Transverse colon (tissue), 4 donors: ENCODE data around the gene DCAF8. TPM values are rescaled to one million over a fixed set of nuclear protein-coding genes. Genes with fewer than 3 reads are reported as not detected.

ENCODE experiments used
- DNase-seq: peaks from one replicate; pipeline ENCODE4 v3.0.0-alpha.2; 2019
- H3K27ac ChIP-seq, 4 donors: fragments of 200-600 bp; sonication (generic); 2 replicates each; pipeline ENCODE4 v1.5.1; 2016 to 2018; ENCODE audit warnings: inconsistent platforms in 4 of 4
- H3K27me3 ChIP-seq: fragments of 200-600 bp; sonication (generic); 2 replicates; pipeline ENCODE4 v1.5.1; 2017; ENCODE audit warnings: inconsistent platforms
- H3K36me3 ChIP-seq, 4 donors: fragments of 200-600 bp; sonication (generic); 2 replicates each; pipeline ENCODE4 v1.5.1; 2017 to 2019; ENCODE audit warnings: inconsistent platforms in 4 of 4
- H3K4me1 ChIP-seq, 4 donors: fragments of 200-600 bp; sonication (generic); 2 replicates each; pipeline ENCODE4 v1.5.1; 2017 to 2020; ENCODE audit warnings: inconsistent platforms in 4 of 4
- H3K4me3 ChIP-seq, 4 donors: fragments of 200-600 bp; sonication (generic); 1 replicate in 1 of 4; 2 replicates in 3 of 4; pipeline versions ENCODE4 v1.5.1 to v1.6.1; 2017 to 2019; ENCODE audit warnings: inconsistent platforms in 4 of 4
- H3K9me3 ChIP-seq, 2 donors: fragments of 200-600 bp; sonication (generic); 2 replicates each; pipeline ENCODE4 v1.5.1; 2017 to 2019; ENCODE audit warnings: inconsistent platforms in 2 of 2
- EP300 ChIP-seq: sonication (generic); formaldehyde crosslinking; IDR thresholded peaks from one replicate; pipeline ENCODE4 v1.6.1; 2017; ENCODE audit warnings: antibody characterized with exemption, low read depth
- POLR2A ChIP-seq: fragments of 450-650 bp; IDR thresholded peaks from one replicate; pipeline ENCODE4 v1.6.1; 2016; ENCODE audit warnings: antibody characterized with exemption, mild to moderate bottlenecking, moderate library complexity
- POLR2AphosphoS5 ChIP-seq, 3 donors: sonication (generic); formaldehyde crosslinking; IDR thresholded peaks; one replicate each; pipeline ENCODE4 v1.6.1; 2016; ENCODE audit warnings: antibody characterized with exemption in 3 of 3
- WGBS, 2 donors: methylation state at CpG; one replicate each; pipeline ENCODE4 v1.1.5; 2018; ENCODE audit warnings: low coverage in 1 of 2; 5-methylcytosine and 5-hydroxymethylcytosine counted together
- in situ Hi-C, 4 donors: fragments of 200-750 bp; cut with MboI; loops; one replicate each; pipeline versions ENCODE4 v1.15.0 to v1.15.1; 2017; ENCODE audit warnings: low sequenced_read_pairs in 3 of 4, low pct_ligation_motif_present in 1 of 4, low pct_unique_long_range_greater_than_20kb in 1 of 4
- intact Hi-C: fragments of 100-400 bp; cut with DNase I; formaldehyde crosslinking; loops from one replicate; pipeline ENCODE4 v1.15.1; 2023; ENCODE audit warnings: low total_unique reads
- total RNA-seq, 4 donors: library from RNA; depleted of rRNA; stranded (reverse); fragments of >200 nt; gene quantifications; one replicate each; pipeline ENCODE4 v1.1.0, GENCODE V29; 2016
- TF ChIP-seq, protein P1 (sequence below), 5 experiments: fragments of 200-600 bp in 3 of 5; fragments of 450-650 bp in 2 of 5; sonication (generic) in 3 of 5; IDR thresholded peaks; 1 replicate in 2 of 5; 2 replicates in 3 of 5; pipeline ENCODE4 v1.5.1; 2016 to 2017; ENCODE audit warnings: antibody characterized with exemption in 5 of 5, inconsistent platforms in 3 of 5, mild to moderate bottlenecking in 2 of 5, moderate library complexity in 1 of 5

DCAF8 gene
- total RNA-seq, 4 donors from 2014 or later = 128 to 279 (median 137) TPM

DNA sequence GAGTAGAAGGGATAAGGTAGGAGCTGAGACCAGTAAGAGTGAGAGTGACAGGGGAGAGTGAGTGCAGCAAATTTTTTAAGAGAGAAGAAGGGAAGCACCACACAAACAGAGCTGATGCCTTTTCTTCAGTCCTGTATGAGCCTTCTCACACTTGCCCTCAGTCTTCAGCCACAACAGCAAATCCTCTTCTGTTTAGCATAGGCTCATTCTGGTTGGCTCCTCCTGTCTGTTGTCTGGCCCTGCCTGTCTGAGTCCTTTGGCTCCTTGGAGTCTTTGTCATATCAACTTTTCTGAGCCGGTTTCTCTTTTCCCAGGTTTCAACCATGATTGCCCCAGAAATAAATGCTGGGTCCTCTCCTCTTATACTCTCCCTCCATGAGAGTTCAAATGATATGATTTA lies 84.7 kb downstream of the DCAF8 start:
- TF ChIP-seq POLR2AphosphoS5 (IDR thresholded peaks at IDR 0.05) (no peak), EP300 (no peak), POLR2A (no peak)
- TF ChIP-seq, protein P1, sequence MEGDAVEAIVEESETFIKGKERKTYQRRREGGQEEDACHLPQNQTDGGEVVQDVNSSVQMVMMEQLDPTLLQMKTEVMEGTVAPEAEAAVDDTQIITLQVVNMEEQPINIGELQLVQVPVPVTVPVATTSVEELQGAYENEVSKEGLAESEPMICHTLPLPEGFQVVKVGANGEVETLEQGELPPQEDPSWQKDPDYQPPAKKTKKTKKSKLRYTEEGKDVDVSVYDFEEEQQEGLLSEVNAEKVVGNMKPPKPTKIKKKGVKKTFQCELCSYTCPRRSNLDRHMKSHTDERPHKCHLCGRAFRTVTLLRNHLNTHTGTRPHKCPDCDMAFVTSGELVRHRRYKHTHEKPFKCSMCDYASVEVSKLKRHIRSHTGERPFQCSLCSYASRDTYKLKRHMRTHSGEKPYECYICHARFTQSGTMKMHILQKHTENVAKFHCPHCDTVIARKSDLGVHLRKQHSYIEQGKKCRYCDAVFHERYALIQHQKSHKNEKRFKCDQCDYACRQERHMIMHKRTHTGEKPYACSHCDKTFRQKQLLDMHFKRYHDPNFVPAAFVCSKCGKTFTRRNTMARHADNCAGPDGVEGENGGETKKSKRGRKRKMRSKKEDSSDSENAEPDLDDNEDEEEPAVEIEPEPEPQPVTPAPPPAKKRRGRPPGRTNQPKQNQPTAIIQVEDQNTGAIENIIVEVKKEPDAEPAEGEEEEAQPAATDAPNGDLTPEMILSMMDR (IDR thresholded peaks at IDR 0.05) = no peak
- WGBS, 2 donors = 81 to 83% methylated on average over 1 of the region's 1 CpG
- Histone ChIP-seq H3K4me1 (no peaks in the 10 kb centered on the region), H3K4me3 (no peak overlapping the region), H3K9me3 (no peaks in the 10 kb centered on the region), H3K27ac (no peak overlapping the region), H3K27me3 (no peaks in the 10 kb centered on the region), H3K36me3 (no peaks in the 10 kb centered on the region)
- intact Hi-C loops = no loop called here
- in situ Hi-C loops = loop anchor here in 1 of 4 donors (25.0 kb wide), 1 partner anchor 110 kb away; the partner anchor contains the start of gene PEX19
- DNase-seq = no peak

- WGBS, 2 donors = 94 to 96% methylated on average over 2 of the region's 2 CpGs
- intact Hi-C loops = no loop called here
- H3K9me3 ChIP-seq = no peaks in the 10 kb centered on the region
- TF ChIP-seq, protein P1 (IDR thresholded peaks at IDR 0.05) = no peak
- TF ChIP-seq EP300 = no peak
- no peak for TF ChIP-seq POLR2A
- TF ChIP-seq POLR2AphosphoS5 (IDR thresholded peaks at IDR 0.05) = no peak
- H3K36me3 ChIP-seq = no peaks in the 10 kb centered on the region
- in situ Hi-C loops = loop anchor here in 1 of 4 donors (25.0 kb wide), 1 partner anchor 110 kb away; the partner anchor contains the start of gene PEX19
- H3K4me1 ChIP-seq = no peaks in the 10 kb centered on the region
- no peak overlapping the region for H3K27ac ChIP-seq
- no peaks in the 10 kb centered on the region for H3K27me3 ChIP-seq
- no peak for DNase-seq
- H3K4me3 ChIP-seq = no peak overlapping the region
These were observed 85.1 kb downstream of the DCAF8 start for GRCh38 chr1:160177231-160177630.

DNA sequence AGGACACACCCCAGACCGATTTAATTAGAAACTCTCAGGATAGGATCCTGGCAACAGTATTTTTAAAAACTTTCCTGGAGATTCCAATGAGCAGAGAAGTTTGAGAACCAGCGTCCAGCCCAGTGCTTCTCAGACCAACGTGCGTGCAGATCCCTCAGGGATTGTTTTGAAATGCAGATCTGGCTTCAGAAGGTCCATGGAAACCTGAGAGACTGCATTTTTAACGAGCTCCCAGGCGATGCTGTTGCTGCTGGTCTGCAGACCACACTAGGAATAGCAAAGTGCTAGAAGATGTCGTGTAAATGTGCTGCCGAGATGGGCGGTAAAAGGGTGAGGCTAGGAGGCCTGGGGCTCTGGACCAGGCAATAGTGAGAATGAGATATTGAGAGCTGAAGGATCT lies 90.4 kb downstream of the DCAF8 start:
- 62 to 66% methylated on average over 8 to 9 of the region's 9 CpGs for WGBS, 2 donors
- intact Hi-C loops (no loop called here), in situ Hi-C loops (no loop called here)
- Histone ChIP-seq H3K27ac (no peak overlapping the region), H3K4me1 (no peaks in the 10 kb centered on the region), H3K36me3 (no peaks in the 10 kb centered on the region), H3K27me3 (peaks cover 3% of the 10 kb centered on the region), H3K9me3 (no peaks in the 10 kb centered on the region), H3K4me3 (no peak overlapping the region)
- no peak for TF ChIP-seq EP300
- DNase-seq = no peak

- 78 to 95% methylated on average over 2 to 4 of the region's 4 CpGs for WGBS, 2 donors
- Histone ChIP-seq H3K4me3 (no peak overlapping the region), H3K27ac (no peak overlapping the region), H3K27me3 (peaks cover 3% of the 10 kb centered on the region), H3K4me1 (no peaks in the 10 kb centered on the region), H3K9me3 (no peaks in the 10 kb centered on the region), H3K36me3 (no peaks in the 10 kb centered on the region)
- TF ChIP-seq POLR2AphosphoS5 (IDR thresholded peaks at IDR 0.05) (no peak), POLR2A (no peak), EP300 (no peak)
- TF ChIP-seq, protein P1 (IDR thresholded peaks at IDR 0.05) = no peak
- in situ Hi-C loops (no loop called here), intact Hi-C loops (no loop called here)
- DNase-seq = no peak
These were observed 91.0 kb downstream of the DCAF8 start for GRCh38 chr1:160171354-160171753.
